GM21381 (cell line): ENCODE measurements around the gene GNB5.

Experiments used
- ATAC-seq: cut with Tn5 transposase; IDR thresholded peaks from one replicate; pipeline ENCODE4 v1.9.1; 2021; ENCODE audit warnings: mild to moderate bottlenecking, moderate library complexity; ENCODE audit not compliant: unreplicated experiment

GNB5 gene

DNA sequence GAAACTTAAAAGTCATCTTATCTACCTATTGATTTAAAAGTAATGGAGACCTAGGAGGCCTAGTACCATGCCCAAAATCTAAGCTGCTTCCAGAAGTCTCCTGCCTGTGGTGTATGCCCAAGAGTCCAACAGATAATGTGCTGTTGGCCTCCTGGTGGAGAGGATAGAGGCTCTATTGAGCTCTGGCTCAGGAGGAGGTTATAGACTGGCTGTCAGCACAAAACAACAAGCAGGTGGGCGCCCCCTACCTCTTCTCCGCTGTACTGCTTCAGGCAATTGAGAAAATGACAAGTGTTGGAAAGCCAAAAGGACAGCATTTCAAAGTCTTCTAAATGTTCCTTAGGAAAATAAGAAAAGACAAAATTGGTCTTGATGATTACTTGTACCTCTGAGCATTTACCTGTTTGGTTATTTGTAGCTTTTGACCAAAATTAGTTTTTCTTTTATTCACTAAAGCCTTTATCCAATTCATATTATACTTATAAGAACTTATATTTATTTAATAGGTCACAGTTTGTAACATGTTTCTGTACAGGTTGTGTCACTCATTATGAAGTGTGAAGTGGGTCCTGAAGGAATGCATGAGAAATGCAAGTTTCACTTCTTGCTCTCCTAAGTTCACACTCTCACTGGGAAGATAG is 17.2 kb upstream of the GNB5 start:
- ATAC-seq = peak; percentile 65

DNA sequence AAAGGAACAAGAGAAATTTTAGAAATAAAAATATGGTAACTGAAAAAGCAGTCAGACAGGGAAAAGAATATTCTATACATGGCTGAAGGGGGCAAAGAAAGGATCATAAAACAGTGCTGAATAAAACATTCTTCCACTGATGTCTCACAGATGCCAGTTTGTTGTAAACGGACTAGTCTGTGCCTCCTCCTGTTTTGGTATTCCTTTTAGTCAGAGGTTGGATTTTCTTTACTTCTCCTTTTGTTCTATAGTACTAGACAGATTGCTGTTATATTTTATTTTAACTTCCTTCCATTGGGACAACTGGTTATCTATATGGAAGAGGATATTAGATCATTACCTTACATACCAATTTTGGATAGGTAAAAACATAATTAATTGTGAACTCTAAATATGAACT is 16.0 kb upstream of the GNB5 start:
- ATAC-seq = no peak

DNA sequence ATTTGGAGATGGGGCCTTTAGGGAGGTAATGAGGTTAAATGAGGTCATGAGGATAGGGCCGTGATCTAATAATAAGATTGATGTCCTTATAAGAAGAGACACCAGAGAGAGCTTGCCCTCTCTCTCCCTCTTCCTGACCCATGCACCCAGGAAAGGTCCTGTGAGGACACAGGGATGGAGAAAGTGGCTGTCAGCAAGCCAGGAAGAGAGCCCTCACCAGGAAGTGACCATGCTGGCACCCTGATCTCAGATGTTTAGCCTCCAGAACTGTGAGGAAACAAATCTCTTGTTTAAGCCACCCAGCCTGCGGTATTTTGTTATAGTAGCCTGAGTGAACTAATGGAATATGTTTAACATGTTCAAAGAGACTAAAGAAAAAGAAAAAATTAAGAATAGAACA is 15.3 kb upstream of the GNB5 start:
- ATAC-seq = no peak

DNA sequence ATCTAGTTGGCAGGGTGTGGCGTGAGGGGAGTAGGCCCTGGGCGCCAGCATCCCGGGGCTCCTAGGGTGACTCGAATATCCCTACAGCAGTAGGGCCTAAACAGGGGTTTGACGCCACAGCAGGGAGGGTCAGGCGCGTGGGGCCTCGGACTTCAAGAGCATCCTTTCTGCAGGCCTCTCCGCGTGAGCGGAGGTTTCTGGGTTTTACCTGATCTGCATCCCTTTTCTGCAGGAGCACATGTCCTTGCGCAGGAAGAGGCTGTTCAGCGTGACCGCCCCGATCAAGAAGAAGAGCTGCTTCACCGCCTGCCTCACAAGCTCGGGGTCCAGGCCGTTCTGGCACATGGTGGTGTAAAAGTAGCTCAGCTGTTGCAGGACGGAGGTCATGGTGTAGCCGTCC is 13.5 kb upstream of the GNB5 start:
- ATAC-seq = no peak

DNA sequence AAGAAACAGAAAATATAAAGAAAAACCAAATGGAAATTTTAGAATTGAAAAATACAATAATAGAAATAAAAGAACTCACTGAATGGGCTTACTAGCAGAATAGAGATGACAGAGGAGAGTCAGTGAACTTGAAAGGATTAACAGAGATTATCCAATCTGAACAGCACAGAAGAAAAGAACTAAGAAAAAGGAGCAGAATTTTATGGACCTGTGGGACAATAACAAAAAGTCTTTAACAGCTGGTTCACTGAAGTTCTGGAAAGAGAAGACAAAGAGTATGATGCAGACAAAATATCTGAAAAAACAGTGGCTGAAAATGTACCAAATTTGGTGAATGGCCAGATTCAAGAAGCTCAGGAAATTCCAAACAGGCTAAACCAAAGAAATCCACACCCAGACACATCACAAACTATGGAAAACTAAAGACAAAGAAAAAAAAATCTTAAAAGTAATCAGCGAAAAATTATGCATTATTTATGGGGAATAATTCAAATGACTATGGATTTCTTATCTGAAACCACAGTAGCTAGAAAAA is 9.7 kb upstream of the GNB5 start:
- ATAC-seq = no peak

DNA sequence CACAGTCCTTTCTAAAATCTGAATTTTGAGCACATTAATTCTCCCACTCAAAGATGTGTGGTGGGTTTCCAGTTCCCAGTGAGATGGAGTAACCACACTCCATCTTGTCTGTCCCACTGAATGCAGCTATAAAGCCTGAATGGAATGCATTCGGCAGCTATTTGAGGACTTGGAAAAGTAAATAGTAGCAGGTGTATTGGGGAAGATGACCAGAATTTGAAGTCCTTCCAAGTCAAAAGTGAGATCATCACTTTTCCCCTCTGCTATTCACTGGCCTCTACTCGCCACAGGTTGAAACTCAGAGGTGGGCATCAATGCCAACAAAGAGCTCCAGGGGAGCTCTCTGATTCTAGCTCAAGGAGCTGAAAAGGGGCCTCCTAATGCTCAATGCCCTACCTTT is 8.1 kb upstream of the GNB5 start:
- ATAC-seq = no peak

DNA sequence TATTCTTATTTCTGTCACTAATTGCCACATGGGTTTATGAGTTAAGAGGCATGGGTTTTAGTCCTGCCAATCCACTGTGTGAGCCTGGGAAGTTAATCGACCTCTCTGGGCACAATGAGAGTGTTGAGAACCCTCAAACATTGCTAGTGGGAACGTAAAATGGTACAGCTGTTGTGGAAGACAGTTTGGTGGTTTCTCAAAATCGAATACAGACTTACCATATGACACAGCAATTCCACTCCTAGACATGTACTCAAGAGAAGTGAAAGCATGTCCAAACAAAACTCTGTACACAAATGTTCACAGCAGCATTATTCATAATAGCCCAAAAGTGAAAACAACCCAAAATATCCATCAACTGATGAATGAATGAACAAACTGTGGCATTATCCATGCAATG is 5.7 kb upstream of the GNB5 start:
- no peak for ATAC-seq

DNA sequence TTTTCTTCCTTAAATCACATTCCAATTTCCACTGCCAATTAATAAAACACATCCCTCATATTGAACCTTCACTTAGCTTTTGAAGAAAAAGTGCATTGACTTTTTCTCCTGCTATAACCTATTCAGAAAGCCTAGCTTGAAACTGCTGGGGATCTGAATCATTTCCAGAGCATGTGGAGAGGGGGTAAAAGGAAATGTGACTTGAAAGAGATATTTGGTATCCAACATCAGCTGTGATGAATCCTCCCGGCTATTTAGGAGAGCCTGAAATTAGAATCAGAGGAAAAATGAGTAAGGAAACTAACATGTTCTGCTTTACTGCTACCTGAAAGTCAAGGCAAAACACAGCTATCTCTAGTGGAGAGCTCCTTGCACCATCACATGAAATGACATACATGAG is 2.6 kb upstream of the GNB5 start:
- ATAC-seq = no peak

DNA sequence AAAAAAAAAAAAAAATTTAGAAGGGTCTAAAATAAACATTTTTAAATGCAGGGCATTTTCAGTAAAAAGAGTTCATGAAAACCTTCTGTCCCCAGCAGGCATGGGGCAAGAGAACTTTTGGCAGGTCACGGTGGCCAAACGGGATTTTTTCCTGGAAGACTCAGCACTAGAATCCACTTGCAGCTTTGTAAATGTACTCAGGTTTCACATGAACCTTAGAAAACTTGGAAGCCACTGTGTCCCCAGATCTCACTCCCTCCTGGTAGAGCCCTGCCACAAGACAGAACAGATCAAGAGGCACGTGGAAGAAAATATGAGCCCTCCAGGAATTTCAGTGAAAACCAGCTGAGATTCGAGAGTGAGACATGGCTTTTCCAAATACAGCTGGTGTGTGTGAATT is 2.1 kb upstream of the GNB5 start:
- no peak for ATAC-seq

DNA sequence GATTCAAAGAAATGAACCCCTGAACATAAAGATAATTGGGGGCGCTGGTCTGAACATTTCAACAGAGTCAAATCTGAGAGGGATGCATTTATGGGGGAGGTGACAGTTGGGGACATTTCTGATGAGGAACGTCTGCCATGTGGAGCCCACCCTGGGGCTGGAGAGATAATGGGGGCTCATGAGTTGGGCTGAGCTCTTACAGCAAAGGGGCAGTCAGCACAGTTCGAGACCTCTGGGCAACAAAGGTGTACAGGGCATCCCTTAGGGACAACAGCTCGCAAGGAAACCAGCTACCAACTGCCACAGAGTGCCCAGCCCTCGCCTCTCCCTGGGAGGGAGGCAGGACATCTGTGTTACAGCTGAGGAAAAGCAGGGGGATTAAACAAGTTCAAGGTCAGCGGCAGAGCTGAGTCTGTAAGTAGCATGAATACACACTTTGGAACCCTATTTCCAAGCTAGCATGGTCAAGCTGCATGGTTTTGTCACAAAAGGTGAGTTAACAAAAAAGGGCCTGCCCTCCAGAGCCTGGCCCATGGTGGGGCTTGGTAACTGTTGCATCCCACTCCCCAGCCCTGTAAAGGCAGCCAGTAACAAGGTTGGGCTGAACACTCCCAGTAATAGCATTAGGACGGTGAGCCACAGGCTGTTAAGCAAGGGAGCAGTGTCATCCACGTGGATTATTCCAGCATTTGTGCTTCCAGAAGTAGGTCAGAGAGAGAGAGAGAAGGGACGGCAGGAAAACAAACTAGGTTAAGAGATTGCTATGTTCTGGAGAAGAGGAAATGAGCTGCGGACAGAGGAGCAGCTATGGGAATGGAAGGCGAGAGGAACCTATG is 4.3 kb downstream of the GNB5 start:
- ATAC-seq = no peak

DNA sequence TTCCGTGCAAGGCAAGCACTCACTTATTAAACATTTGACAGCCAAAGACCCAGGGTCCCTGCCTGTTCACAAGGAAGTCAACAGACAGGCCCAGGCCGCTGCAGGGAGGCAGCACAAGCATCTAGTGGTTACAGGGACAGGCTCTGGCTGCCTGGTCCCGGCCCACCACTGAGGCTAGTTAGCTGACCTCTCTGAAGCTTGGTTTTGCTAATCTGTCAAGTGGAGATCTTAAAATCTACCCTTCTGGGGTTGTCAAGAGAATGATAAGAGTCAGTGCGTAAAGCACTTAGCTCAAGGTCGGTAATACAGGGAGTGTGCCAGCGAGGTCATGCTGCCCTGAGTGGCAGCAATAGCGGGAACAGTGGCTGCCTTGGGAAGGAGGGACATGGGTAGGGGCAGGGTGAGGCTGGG is 6.0 kb downstream of the GNB5 start:
- no peak for ATAC-seq

DNA sequence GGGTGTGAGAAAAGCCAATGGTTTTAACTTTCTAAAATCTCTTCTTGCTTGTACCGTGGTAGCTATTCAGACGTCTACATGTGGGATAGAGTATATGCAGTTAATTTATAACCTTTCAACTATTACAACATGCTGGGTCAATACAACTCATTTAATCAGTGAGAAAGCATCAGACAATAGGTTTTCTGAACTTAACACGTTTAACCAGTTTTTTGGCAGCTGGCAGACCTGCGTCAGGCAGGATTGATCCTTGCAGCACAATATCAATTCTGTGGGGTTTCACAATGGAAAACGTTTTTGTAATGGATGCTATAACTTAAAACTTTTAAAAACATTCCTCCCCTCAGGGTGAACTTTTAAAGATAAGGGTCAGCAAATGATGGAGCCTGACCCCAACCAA is 6.5 kb downstream of the GNB5 start:
- ATAC-seq = no peak

DNA sequence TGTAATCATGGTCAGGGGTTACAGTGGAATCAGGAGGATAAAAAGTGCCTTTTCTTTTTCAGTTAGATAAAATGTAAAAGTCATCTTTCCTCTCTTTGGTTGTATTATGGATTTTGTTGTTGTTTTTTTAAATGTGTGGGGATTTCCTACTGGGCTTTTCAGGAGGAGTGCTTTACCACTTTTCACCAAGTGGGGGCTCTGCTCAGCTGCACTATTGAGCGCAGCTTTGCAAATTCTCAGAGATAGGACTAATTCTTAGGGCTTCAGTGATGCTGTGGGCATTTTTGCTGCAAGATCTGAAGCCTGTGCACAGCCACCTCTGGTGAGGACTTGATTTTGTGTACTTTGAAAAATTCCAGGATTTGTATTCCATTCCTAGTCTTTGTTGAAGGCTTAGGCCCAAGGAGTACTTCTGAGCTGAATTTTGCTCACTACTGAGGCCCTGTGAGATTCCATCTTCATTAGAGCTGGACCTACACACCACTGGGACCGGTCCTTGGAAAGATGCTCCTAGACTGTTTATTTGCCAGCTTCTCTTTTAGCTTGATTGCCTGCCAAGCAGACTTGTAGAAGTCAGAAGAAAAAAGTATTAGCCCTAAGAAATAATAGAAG is 7.5 kb downstream of the GNB5 start:
- no peak for ATAC-seq

DNA sequence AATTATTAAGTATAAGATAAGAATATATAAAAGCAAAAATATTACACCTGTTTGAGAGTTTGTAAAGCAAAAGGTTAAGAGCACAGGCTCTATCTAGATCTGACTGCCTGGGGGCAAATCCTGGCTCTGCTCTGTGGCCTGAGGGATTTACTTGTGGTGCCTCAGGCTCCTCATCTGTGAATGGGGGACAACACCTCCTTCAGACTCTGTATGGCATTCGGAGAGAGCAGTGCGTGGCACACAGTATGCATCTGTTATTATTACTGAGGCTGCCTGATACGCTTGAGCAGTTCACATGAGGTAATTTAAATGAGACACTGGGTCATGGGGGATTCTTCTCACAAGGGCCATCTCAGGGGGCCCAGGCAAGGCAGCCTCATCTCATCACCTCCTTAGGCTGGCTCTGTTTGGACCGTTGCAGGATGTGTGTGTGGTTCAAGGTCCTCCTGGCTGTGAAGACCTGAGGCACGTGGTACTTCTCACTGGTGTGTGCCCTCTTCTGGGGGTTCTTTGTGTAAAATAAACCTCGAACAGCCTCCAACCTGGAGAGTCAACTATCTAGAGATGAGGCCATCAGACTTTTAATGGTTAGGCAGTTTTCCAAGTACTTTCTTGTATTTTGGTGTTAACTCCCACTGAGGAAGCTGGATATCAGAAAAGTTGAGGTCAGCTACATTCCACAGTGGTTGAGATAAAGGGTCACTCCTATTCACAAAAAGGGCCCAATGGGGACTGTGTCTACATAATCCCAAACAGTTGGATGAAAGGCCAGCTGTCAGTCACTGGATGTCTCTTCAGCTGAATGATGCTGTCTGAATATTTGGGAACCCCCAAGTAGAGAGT is 9.0 kb downstream of the GNB5 start:
- no peak for ATAC-seq

DNA sequence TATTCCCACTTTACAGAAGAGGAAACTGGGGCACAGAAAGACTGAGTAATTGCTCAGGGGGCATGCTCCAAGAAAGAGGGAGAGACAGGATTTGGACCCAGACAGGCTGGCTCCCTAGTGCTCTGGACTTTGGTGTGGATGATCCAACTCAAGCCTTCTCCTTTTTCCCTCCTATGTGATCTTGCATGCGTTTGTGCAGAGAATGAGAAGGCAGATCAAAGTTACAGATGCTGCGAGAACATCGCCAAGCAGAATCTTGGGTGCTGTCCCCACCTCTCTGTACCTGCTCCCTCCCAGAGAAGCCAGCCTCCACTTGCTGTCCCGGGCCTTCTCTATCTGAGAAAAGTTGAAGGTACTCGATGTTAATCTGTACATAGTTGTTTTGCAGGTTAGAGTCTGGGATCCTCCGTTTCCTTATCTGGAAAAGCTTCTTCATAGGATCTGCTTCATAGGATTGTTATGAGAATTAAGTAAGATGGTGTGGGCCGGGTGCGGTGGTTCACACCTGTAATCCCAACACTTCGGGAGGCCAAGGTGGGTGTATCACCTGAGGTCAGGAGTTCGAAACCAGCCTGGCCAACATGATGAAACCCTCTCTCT is 10.2 kb downstream of the GNB5 start:
- no peak for ATAC-seq

DNA sequence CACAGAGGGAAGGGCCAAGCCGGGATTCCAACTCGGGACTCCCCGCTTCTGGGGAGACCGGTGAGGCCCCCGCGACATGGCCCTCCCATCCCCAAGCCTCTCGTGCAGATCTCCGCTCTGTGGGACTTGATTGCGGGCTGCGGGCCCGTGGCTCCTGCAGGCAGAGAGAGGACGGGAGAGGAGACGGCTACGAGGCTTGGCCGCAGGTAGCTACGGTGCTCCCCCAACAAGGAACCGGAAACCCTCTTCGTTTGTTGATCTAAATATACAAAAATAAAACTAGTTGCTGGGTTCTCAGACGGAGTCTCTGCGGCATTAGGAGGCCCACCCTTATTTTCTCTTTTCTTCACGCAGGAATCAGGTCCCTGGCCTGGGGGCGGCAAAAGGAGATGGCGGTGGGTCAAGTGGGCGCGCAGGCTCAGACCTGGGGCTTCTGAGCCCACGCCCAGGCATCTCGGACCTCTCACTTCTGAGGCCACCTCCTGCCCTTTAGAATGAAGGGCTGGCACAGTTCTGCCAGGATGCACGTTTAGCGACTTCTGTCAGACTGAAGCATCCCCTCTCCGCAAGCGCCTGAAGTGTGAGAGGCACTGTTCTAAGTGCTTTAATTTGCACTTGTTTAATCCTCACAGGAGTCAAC is 10.9 kb downstream of the GNB5 start:
- peak; percentile 30 for ATAC-seq

DNA sequence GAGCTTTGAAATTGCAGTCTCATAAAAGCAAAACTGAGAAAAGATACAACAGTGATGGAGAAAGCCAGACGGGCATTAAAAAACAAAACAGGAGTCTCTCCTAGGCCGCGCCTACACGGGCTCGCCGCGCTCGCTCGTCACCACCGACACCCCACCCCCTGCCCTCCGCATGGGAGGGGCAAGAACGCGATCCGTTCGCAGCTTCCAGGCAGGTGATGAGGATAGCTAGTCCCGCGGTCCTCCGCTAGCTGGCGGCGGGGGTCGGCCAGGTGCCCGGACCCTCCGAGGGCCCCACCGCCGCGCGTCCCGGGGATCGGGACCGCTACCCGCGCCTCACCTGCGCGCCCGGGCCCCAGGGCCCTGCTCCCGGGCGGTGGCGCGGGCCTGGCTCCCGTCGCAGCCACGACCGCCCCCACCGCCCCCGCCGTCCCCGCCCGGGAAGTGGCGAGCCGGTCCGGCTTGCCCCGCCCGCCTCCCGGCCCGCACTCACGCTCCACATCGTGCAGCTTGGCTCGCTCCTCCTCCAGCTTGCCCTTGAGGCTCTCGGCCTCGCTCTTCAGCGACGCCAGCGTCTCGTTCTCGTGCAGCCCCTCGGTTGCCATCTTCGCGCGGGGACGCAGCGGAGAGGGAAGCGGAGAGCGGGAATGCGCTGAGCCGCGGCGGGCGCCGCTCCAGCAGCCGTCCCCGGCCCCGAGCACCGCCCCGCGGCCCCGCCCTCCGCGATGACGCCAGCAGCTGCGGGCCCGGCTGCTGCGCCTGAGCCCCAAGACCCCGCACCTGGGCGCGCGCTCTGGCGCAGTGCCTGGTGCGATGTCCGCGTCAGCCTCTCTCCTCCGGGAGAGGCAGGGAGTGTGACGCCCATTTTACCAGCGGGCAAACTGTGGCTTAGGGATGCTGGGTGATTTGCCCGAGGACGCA is 11.7 kb downstream of the GNB5 start:
- ATAC-seq = peak; percentile 85

DNA sequence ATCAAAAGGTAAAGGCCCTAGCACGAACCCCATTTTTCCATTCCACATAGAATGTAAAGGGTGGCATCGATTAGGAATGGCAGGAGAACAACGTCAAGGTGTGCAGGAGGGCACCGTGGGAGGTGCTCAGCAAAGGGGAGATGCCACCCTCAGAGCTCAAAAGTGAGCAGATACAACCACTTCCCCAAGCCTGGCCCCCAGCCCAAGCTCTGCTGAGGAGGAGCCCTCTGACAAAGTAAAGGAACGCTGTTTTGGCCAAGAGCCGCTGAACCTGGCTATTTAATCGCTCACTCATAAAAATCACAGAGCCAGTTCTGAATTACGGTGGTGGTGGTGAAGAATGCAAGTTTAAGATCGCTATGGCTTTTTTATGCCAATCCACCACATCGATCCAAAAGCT is 12.4 kb downstream of the GNB5 start:
- no peak for ATAC-seq

DNA sequence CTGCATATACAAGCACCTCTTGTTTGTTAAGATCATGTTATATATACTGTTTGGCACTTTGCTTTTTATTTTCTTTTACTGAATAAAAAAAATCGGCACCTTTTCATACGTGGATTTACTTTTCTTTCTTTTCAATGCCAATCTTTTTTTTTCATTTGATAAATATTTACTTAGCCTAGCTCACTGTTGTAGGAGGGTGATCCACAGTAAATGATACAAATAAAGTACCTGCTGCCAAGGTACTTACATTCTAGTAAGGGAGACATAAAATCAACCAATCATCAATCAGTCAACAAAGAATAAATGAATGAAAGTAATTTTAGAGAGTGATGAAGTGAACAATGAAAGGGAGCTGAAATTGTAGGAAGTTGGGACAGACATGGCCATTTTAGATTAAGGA is 18.3 kb downstream of the GNB5 start:
- no peak for ATAC-seq
